SHP77 (cell line): ENCODE data around the gene LOX.

Experiments
- DNase-seq, 2 experiments: peaks; one replicate each; lab custom pipeline; 2025; lab: John Stamatoyannopoulos, UW

Gene LOX

GRCh38 chr5:122053181-122054109 is 24.6 kb downstream of the LOX start:
- no peak for DNase-seq

GRCh38 chr5:122051569-122051968 is 26.5 kb downstream of the LOX start:
- no peak for DNase-seq

- DNase-seq, result no peak
Observed at GRCh38 chr5:122050959-122051358, 27.1 kb downstream of the LOX start.

GRCh38 chr5:122040636-122041302 is 37.3 kb downstream of the LOX start:
- DNase-seq, result no peak

GRCh38 chr5:122036326-122036725 is 41.7 kb downstream of the LOX start:
- no peak for DNase-seq

- DNase-seq, result no peak
Observed at GRCh38 chr5:122035913-122036312, 42.1 kb downstream of the LOX start.

- no peak for DNase-seq
Observed at GRCh38 chr5:122031836-122032235, 46.2 kb downstream of the LOX start.

- DNase-seq, result no peak
Observed at GRCh38 chr5:122030251-122030650, 47.8 kb downstream of the LOX start.

GRCh38 chr5:122029818-122030217 is 48.2 kb downstream of the LOX start:
- DNase-seq, result no peak

GRCh38 chr5:122022966-122023365 is 55.1 kb downstream of the LOX start:
- DNase-seq, result no peak

- no peak for DNase-seq
Observed at GRCh38 chr5:122019919-122020590, 58.0 kb downstream of the LOX start.

GRCh38 chr5:122015471-122015870 is 62.6 kb downstream of the LOX start:
- no peak for DNase-seq

- no peak for DNase-seq
Observed at GRCh38 chr5:122014236-122014935, 63.7 kb downstream of the LOX start.
